ENCODE results near the gene F5.

The F5 gene

DNA sequence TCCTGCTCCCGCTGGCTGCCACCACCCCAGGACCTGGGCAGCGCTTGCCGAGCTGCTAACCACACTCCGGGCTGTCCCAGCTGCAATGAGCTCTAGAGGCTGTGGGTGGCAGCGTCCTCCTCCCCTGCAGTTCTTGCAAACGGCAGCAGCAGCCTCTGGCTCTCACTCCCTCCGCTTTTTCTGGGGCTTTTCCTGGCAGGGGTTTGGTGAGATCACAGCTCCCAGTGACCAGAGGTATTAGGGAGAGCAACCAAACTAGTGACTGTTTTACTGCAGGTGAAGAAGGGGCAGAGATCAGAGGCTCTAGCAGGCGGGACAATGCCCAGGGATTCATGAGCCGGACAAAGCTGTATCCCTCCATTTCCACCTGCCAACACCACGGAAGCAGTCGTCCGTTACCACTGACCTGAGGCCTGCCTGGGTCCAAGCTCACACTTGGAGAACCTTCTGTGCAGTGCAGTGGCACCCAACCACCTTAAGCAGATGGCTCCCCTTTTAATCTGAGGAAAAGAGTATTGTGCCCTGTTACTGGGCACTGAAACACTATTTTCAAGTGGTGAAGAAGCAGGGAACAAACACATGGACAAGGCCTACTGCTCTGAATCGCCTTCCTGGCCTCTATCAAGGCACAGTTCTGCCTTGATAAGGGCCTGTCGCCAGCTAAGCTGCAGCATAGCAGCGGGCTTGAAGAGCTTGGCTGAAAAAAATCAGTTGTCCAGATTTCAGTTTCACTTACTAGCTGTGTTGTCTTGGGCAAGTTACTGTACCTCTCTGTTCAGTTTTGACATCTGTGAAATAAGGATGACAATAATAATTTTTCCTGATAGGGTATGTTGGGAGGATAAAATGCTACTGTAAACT lies at the start of gene F5:
TSS of gene F5 (minus strand) at position 87 of the 861 bp plus-strand sequence. CDS start 95 bp downstream, outside the sequence.
- DNase-seq, result peak; percentile 11

DNA sequence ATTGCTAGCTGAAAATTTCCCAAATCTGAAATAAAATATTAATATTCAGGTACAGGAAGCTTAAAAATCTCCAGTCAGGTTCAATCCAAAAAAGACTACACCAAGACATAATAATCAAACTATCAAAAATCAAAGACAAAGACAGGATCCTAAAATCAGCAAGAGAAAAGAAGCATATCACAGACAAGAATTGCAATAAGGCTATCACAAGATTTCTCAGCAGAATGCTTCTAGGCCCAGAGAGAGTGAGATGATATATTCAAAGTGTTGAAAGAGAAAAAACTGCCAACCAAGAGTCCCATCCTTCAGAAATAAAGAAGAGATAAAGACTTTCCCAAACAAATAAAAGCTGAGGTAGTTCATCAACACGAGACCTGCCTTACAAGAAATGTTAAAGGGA lies 48.6 kb upstream of the F5 start:
- DNase-seq, result no peak

DNA sequence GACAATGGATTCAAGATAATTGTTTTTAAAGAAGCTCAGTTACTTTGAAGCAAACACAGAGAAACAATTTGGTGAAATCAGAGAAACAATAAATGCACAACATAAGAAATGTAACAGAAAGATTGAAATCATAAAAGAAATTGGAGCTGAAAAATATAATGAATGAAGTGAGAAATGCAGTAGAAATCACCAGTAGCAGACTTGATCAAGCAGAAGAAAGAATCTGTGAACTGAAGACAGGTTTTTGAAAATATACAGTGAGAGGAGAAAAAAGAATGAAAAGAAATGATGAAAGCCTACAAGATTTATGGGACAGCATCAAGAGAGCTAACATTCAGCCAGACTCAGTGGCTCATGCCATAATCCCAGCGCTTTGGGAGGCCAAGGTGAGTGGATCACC lies 47.9 kb upstream of the F5 start:
- DNase-seq, result no peak

DNA sequence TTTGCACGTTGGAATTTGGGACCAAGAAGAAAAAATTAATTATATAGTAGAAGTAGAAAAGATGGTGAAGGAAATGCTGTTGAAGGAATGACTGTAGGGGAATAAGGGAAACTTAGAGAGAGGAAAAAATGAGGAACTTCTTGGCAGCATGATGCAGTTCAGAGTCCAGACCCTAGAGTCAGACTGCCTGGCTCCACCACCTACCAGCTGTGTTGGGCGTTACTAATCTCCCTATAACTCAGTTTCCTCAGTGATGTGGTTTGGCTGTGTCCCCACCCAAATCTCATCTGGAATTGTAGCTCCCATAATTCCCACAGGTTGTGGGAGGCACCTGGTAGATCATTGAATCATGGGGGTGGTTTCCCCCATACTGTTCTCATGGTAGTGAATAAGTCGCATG lies 45.0 kb upstream of the F5 start:
- no peak for DNase-seq

DNA sequence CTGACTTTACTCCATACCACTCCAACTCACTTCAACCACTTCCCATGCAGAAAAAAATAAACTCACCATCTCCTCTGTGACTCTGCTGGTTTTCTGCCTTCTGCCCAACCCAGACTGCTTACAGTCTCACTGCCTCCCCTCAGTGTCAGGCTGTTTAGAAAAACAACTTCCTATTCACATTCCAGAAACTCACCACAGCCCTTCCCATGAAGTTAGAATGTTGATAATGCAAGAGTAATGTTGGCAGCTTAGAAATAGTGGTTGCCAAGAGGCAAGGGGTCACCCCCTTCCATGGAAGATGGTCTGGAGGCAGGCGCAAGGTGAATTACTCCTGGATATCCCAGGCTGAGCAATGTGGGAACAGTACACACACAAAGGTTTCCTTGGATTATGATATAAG lies 43.7 kb upstream of the F5 start, which contains the start of gene SELP:
TSS of gene SELP (minus strand) at position 119 of the 400 bp plus-strand sequence. CDS start at position 69, 50 bp downstream.
- DNase-seq, result no peak

DNA sequence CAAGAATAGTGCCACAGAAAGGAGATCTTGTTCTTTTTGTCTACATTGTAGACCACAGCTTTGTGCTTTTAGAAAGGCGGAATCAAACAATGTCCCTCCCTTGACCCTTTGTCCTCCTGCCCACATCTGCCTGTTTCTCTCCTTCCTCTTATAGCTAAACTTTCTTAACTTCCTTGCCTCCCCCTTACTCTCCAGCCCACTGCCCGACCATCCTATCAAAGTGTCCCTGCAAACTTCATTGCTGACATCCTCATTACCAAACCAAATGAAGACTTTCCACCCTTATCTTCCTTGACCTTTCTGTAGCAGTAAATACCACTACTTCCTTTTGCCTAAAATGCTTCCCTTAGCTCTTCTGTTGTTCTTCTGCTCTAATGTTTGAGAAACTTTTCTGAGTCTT lies 38.6 kb upstream of the F5 start:
- peak; percentile 51 for DNase-seq

DNA sequence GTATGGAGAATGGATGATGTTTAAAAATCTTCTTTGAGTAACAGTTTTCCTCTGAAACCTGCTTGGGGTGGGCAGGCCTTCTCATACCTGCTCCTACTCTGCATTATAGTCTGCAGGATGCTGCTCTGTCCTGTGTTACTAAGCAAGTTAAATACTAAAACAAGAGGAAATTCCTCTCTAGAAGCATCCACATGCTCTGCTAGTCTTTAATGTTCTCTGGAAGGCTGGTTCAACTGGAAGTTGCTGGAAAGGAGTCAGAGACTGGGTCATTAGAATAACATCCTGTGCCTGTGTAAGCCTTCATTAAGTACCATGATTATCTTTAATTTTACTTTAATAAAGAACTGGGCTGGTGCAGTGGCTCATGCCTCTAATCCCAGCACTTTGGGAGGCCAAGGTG lies 37.8 kb upstream of the F5 start:
- no peak for DNase-seq

DNA sequence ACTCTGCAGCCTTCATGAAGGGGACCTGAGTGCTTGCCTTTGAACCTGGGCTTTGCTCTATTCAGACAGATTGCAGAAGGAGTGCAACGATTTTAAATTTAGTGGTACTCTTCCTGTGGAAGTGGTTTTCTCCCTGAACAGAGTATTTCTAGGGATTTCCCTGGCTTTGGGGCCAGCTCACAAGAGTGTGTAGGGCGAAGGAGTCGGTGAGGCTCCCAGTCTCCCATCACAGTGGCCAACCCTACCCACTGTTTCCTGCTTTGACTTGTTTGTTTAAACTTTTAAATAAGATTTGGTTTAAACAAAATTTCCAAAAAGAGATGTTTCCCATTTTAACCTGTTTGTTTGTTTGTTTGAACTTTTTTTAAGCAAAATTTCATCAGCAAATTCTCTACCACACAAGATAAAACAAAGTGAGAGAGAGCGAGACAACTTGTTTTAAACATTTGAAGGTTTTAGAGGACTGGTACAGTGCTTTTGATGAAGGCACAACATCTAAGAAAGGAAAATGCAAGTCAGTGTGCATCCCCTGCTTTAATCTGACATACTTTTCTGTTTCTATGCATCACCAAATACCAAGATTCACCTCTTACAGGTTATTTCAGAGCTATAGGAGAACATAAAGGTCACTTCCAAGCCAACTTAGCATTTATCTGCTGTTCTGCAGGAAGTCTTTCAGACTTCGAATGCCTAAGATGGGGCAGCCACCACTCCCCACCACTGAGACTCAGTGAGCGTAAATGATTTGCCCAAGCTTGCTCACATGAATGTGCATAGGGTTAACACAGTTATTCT lies 37.0 kb upstream of the F5 start:
- no peak for DNase-seq

DNA sequence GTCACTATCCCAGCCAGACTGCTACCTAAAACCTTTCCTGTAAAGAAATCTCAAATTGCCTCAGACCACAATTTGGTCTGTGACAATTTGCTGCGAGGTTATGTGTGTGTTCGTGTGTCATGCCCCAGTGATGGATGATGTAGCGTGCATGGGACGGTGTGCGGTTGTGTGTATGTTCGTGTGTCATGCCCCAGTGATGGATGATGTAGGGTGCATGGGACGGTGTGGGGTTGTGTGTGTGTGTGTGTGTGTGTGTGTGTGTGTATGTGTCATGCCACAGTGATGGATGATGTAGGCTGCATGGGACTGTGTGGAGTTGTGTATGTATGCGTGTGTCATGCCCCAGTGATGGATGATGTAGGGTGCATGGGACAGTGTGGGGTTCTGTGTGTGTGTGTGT lies 34.3 kb upstream of the F5 start:
- no peak for DNase-seq

DNA sequence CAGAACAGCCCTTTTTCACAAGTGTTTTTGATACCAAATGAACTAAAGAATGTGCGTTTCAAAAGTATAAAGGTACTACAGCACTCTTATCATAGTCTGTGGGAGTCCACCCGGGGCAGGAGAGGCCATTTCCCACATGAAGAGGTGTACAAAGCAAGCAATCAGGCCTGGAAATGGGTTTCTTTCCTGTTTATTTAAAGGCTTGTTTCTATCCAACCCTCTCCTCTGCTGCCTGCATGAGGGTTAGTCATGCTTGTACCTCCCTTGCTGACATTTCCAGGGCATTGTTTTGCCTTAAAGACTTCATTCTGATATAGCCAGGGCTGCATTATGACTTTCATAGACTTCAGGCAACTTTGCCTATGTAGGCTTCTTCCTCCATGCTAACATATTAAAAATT lies 32.1 kb upstream of the F5 start:
- DNase-seq, result no peak

DNA sequence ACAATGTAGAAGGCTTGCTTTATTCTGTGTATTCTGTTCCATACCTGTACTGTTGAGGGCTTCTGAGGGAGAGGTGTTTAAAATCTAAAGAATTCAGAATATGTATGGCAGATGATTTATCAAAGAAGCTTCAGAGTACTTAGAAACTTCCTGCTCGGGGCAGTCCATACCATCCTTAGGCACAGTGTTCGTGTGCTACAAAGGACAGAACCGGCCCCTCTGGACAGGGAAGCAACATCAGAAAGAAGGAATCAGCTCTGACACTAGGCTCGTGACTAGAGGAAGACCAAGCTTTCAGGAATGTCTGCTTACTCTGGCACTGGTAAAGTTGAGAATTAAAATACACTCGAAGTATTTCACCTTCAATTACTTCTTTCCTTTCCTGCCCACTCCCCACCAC lies 29.5 kb upstream of the F5 start:
- DNase-seq, result no peak

DNA sequence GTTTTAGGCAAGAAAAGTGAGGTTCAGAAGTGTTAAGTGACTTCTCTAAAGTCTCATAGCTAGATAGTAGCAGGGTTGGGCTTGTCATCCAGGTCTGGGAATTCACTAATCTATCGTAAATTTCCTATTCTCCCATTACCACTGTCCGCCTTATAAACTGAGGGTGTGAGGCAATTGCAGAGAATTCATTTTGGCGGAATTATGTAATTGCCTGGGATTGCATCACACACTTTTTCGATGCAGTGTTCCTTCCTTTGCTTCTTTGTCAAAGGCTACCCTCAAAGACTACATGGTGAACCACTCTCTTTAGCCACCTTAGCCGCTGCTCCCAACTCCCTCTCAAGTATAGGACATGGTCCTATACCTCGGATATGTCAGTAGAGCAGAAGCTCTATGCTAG lies 24.6 kb upstream of the F5 start:
- no peak for DNase-seq

DNA sequence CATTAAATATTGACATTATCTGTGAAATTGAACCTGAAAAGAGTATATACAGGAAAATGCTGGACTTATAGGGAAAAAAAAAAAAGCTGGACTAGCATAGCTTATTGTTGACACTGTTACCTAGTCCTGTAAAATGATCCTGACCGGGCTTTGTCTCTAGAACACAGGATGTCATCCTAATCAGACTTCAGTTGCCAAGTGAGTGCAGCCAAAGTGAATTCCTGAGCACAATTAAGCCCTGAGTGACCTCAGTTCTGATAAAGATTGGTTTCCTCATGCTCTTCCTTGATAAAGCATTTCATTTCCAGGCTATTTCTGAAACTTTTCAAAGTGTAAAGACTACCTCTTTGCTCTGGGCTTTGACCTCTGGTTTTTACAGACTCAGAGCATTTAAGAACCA lies 23.8 kb upstream of the F5 start:
- DNase-seq, result no peak

DNA sequence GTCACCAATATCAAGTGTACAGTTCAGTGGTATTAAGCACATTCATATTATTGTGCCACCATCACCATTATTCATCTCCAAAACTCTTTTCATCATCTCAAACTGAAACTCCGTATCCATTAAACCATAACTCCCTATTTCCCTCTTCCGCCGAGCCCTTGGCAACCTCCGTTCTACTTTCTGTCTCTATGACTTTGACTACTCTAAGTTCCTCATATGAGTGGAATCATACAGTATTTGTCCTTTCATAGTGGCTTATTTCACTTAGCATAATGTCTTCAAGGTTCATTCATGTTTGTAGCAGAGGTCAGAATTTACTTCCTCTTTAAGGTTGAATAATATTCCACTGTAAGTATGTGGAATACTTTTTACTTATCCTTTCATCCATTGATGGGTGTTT lies 21.9 kb upstream of the F5 start:
- no peak for DNase-seq

DNA sequence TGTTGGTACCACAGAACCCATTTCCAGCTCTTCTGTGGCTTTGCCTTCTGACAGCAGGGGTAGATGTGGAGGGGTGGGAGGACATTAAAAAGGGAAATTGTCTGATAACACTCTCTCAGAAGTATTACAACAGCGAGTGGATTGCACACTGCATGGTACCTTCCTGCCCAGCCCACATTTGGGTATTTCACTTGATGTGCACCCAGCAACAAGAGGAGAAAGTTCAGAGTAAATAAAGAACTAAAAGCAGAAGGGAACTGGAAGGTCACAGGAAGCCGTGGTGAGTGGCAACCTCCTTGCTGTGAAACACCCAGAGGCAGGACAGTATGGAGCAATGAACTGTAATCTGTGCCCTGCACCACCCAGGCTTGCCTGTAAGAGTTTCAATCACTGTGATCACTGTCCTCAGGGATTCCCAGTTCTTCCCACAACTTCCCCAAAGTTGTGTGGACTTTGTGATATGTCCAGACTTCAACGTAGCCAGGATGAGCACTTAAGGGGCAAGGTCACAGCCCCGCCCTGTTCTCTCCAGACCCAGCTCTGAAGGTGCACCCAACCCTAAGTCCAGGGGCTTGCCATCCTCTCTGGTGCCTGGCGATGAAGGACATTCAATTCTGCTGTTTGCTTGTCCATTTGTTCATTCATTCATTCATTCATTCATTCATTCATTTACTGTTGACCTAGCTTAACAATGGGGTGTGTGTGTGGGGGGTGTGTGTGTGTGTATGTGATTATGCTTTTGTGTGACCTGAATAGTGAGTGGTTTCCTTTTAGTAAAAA lies 18.7 kb upstream of the F5 start:
- peak; percentile 98 for DNase-seq

DNA sequence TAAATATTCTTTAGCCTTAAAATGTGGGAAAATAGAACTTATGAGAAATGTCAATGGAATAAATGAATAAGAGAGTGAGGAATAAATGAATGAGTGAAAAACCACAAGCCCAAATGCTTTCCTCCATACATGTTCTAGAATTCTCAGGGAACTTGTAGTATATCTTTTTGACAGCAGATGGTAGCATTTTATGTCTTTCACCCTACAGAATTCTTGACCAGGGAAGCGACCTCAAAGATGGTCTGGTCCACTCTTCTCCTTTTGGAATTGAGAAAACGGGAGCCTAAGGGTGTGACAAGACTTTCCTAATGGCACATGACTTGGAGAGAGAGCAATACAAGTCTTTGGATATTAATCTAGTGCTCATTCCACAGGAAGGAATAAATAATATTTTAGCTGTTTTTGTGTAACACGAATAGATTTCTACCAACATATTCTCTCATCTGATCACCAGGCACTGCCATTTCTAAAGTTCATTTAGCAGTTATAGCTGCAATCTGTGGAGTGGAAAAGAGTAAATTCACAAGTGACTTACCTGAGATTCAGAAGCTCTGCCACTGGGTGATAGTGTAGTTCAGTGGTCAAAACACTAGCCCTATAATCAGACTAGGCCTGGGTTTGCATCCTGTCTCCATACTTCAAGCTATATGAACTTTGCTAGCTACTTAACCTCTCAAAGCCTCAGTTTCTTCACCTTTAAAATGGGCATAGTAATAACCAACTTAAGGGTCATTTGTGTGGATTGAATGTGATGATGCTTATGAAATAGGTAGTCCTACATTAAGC lies 15.0 kb upstream of the F5 start:
- DNase-seq, result no peak

DNA sequence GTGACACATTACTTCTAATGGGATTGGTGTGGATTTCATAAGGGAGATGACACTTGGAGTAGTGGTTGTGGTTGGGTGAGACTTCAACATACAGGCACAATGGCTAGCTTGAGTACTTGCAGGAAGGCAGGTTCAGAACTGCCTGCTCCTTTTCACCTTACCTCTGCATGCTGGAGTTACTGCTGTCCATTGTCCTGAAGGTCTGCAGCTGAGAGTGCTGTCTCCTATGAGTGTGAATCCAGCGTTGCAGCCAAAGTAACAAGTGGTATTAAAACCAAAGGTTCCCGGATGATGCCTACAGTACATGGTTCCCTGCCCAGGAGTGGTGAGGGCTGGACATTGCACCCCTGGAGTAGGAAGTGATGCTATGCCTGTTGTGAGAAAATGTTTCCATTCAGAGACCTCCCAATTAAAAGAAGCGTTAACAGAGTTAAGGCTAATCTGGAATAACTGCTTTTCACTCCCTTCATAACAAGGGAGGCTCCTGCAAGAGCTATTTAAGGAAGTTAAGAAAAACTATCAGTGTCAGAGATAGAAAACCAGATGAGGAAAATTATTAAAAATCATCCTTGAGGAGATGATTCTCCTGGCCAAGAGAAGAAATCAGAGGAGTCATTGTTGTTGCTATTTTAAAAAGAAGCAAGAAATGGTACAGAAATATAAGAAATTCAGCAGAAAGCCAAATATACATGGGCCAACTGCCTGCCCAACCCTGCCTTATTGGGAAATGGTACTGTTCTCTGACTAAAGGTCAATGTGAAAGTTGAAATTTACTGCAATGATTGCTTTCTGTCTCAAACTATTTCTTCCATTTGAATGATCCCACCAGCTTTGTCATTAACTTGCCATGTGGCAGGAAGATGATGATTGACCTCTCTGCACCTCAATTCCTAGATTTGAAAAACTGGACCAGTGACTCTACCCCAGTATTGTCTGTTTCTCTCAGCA lies 9.8 kb upstream of the F5 start:
- no peak for DNase-seq

DNA sequence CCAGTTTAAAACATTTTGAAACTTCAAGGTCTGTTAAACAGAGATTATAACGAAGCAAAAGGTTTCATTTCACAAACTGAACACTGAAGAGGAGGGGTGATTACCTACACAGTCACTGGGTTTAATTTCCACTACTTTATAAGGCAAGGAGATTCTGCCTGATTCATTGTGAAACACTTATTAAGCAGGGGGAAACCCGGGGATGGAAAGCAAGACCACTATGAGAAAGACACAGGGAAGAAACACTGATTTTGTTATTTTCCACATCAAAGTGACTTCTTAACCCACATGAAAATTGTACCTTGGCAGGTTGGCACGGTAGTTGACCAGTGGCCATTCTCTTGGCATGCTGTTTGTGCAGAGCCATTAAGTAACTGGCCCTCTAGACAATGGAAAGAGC lies 8.1 kb upstream of the F5 start:
- no peak for DNase-seq

DNA sequence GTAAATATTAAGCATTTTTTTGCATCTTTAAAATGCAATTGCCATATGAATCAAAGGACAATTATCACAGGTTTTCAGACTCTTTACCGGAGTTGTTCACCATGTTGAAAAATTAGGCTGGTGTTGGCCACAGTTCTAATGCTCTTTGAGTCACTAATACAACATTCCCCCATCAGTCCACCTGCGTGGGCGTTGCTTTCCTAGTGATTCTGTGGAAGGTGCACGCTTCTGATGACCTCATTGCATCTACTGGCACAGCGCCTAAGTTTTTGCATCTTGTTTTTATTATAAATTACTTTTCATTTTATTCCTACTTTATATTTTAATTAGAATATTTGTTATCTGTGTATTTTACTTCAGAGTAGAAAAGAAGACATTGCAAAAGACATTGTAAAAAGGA lies 4.7 kb upstream of the F5 start:
- DNase-seq, result no peak

DNA sequence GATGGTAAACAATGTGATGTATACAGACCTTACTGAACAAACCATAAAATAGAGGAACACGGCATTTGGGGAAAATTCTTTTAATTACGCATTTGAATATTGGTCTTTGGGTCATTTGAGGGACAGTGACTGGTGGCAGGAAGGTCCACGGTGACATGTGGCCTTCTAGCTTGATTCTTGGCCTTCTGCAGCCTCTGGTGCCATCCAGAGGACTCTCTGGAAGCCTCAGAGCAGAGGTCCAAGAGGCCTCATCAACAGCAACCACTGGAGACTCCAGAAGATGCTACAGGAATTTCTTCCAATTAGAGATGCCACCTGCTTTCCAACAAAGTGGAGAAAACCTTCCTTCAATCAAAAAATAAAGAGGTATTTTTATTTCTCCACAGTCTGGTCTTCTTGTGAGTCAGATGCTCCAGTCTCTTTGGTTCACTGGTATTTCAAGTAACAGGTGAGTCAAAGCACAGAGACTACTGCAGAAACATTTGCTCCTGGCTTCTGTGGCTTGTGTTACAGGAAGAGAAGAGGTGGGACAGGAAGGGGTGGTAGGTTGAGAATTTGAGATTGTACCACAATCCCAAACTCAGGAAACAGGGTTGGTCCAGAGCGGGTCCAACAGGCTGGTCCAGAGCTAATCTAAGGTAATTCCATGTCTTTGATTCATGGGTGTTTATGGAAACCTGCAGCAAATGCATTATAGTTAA lies 2.7 kb upstream of the F5 start:
- no peak for DNase-seq

DNA sequence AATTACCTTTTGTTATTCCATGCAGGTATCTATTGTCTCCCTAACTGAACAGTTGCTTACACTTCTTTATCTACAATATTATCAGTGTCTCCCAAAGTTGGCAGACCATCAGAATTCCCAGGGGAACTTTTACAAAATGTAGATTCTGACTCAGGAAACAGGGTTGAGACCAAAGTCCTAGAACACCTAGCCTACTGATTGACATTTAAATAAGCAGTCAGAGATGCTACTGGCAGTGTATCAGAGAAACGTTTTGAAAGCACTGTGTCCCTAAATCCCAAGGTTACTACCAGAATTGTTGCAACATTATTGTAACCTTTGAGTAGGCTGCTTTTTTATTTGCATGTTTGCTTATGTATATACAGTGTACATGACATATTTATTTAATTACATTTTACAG lies 1.8 kb upstream of the F5 start:
- no peak for DNase-seq
